PC-9 (cell line): Measurements from ENCODE around the gene SERPINI2. TPM values are rescaled to one million over a fixed set of nuclear protein-coding genes. Genes with fewer than 3 reads are reported as not detected.
"Not testable (repeated sequence)": the region's sequence is repeated elsewhere in the genome, so short reads cannot be mapped to it uniquely, and the experiment has no call there.

Experiments
- BruUV-seq: library from RNA; stranded (reverse); fragments of 400-500 nt; replicated peaks from 2 replicates; lab custom pipeline; 2021; lab: Mats Ljungman, UMichigan
- CTCF ChIA-PET: fragments of 300-600 bp; sonication (Branson Sonifier 250); formaldehyde crosslinking; loops from one replicate; lab custom pipeline; 2022; ENCODE audit warnings: antibody characterized with exemption; lab: Charles Lee
- POLR2A ChIA-PET: fragments of 300-600 bp; sonication (Branson Sonifier 250); formaldehyde crosslinking; loops from one replicate; lab custom pipeline; 2022; ENCODE audit warnings: antibody characterized with exemption; ENCODE audit not compliant: unreplicated experiment; lab: Charles Lee
- DNase-seq, 2 experiments: peaks; one replicate each; pipeline versions ENCODE4 v3.0.0 to v3.0.0-alpha.2; 2015 to 2022; ENCODE audit warnings: mixed read lengths in 1 of 2
- H2AFZ ChIP-seq: fragments of 200-600 bp; sonication (generic); 2 replicates; pipeline ENCODE4 v1.8.1; 2017; ENCODE audit warnings: antibody characterized with exemption
- H3F3A ChIP-seq: fragments of 200-600 bp; sonication (generic); 2 replicates; pipeline ENCODE4 v1.8.1; 2017; ENCODE audit warnings: antibody characterized with exemption, mild to moderate bottlenecking, low read depth; ENCODE audit not compliant: insufficient read depth
- H3K27ac ChIP-seq: fragments of 200-600 bp; sonication (generic); 2 replicates; pipeline ENCODE4 v1.6.1; 2016; ENCODE audit warnings: mixed run types
- H3K27me3 ChIP-seq: fragments of 200-600 bp; sonication (generic); 2 replicates; pipeline ENCODE4 v1.6.1; 2016; ENCODE audit warnings: low read depth, mixed run types; ENCODE audit not compliant: insufficient read depth
- H3K36me3 ChIP-seq: fragments of 200-600 bp; sonication (generic); 2 replicates; pipeline ENCODE4 v1.6.1; 2016; ENCODE audit warnings: low read depth, mixed run types
- H3K4me1 ChIP-seq: fragments of 200-600 bp; sonication (generic); replicated peaks from 2 replicates; pipeline ENCODE4 v1.6.1; 2016; ENCODE audit warnings: mixed run types; ENCODE audit not compliant: insufficient read depth
- H3K4me2 ChIP-seq: fragments of 200-600 bp; sonication (generic); 2 replicates; pipeline ENCODE4 v1.6.1; 2017; ENCODE audit warnings: mixed run types
- H3K4me3 ChIP-seq: fragments of 200-600 bp; sonication (generic); 2 replicates; pipeline ENCODE4 v1.6.1; 2016; ENCODE audit warnings: mixed run types
- H3K79me2 ChIP-seq: fragments of 200-600 bp; sonication (generic); 2 replicates; pipeline ENCODE4 v1.6.1; 2017; ENCODE audit warnings: low read depth, mixed run types
- H3K9me2 ChIP-seq: fragments of 200-600 bp; sonication (generic); 2 replicates; pipeline ENCODE4 v1.8.1; 2017; ENCODE audit warnings: mild to moderate bottlenecking; ENCODE audit not compliant: insufficient read depth
- H3K9me3 ChIP-seq: fragments of 200-600 bp; sonication (generic); 2 replicates; pipeline ENCODE4 v1.8.1; 2016; ENCODE audit warnings: low read depth; ENCODE audit not compliant: insufficient read depth
- H4K20me1 ChIP-seq: fragments of 200-600 bp; sonication (generic); 2 replicates; pipeline ENCODE4 v1.8.1; 2017; ENCODE audit not compliant: insufficient read depth
- EZH2 ChIP-seq: fragments of 200-600 bp; sonication (generic); IDR thresholded peaks from 2 replicates; pipeline ENCODE4 v1.8.0; 2017; ENCODE audit warnings: antibody characterized with exemption, low read depth
- intact Hi-C: fragments of 100-400 bp; cut with micrococcal nuclease; formaldehyde crosslinking; loops from one replicate; pipeline ENCODE4 v1.10.0; 2022; ENCODE audit not compliant: unreplicated experiment
- total RNA-seq: library from RNA; stranded (reverse); gene quantifications from 2 replicates; pipeline ENCODE4 v1.2.3, GENCODE V29; 2021
- TF ChIP-seq, protein P1 (sequence below): fragments of 200-600 bp; sonication (generic); conservative IDR thresholded peaks from 2 replicates; pipeline ENCODE4 v1.6.1; 2017; ENCODE audit warnings: mixed run types, antibody characterized with exemption, mild to moderate bottlenecking, moderate library complexity

SERPINI2 gene
- total RNA-seq, 1 experiment from 2014 or later, result not detected

DNA sequence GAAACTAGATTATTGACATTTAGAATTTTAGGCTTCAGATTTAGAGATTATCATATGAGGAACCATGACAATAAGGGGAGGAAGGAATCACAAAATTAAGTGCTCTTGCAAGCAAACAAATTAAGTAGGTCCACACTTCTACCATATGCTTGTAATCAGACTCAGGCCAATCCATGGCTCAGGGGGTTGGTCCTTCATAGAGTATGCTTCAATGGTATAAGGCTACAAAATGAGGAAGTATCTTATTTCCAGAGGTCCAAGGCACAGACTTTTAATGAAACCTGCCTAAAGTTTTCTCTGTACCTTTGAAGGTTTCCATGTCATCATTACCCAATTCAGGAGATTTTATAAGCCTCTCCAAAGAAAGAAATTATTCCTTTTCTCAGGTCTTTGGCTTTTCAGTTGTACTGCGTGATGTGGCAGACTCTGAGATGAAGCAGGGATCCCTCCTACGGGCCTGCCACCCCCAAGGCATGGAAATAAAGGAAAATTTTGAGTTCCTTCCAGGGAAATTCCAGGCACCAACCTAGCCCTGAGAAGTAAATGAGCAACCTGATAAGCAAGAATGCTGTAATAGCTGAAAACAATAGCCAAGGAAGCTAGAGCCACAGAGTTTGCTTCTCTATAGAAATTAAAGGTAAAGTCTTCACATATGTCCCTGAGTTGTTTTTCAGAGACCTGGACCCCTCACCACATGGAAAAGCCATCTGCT, 36.3 kb downstream of the SERPINI2 start:
- no peak for DNase-seq
- no peaks in the 10 kb centered on the region for H3K79me2 ChIP-seq
- H4K20me1 ChIP-seq, result no peaks in the 10 kb centered on the region
- ChIA-PET CTCF (no interaction called here), POLR2A (no interaction called here)
- H3K36me3 ChIP-seq, result no peaks in the 10 kb centered on the region
- no peaks in the 10 kb centered on the region for H3K9me3 ChIP-seq
- no peaks in the 10 kb centered on the region for H3F3A ChIP-seq
- no TSS peak for BruUV-seq
- no peaks in the 10 kb centered on the region for H3K27me3 ChIP-seq
- no peaks in the 10 kb centered on the region for H3K9me2 ChIP-seq
- TF ChIP-seq EZH2, result no peak
- TF ChIP-seq, protein P1, sequence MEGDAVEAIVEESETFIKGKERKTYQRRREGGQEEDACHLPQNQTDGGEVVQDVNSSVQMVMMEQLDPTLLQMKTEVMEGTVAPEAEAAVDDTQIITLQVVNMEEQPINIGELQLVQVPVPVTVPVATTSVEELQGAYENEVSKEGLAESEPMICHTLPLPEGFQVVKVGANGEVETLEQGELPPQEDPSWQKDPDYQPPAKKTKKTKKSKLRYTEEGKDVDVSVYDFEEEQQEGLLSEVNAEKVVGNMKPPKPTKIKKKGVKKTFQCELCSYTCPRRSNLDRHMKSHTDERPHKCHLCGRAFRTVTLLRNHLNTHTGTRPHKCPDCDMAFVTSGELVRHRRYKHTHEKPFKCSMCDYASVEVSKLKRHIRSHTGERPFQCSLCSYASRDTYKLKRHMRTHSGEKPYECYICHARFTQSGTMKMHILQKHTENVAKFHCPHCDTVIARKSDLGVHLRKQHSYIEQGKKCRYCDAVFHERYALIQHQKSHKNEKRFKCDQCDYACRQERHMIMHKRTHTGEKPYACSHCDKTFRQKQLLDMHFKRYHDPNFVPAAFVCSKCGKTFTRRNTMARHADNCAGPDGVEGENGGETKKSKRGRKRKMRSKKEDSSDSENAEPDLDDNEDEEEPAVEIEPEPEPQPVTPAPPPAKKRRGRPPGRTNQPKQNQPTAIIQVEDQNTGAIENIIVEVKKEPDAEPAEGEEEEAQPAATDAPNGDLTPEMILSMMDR, result no peak
- no peak overlapping the region for H3K27ac ChIP-seq
- no peaks in the 10 kb centered on the region for H3K4me1 ChIP-seq
- intact Hi-C loops, result no loop called here
- no peak overlapping the region for H3K4me2 ChIP-seq
- H3K4me3 ChIP-seq, result no peak overlapping the region
- no peak overlapping the region for H2AFZ ChIP-seq

DNA sequence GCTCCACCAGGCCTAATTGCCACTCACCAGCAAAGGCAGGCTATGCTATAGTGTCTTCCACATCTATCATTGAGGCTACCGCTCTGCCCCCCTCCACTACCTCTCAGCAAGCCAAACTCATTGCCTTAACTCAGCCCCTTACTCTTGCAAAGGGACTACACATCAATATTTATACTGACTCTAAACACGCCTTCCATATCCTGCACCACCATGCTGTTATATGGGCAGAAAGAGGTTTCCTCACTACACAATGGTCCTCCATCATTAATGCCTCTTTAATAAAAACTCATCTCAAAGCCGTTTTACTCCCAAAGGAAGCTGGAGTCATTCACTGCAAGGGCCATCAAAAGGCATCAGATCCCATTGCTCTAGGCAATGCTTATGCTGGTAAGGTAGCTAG, 46.9 kb downstream of the SERPINI2 start:
- intact Hi-C loops, H3K79me2 ChIP-seq, DNase-seq, H3K27ac ChIP-seq, BruUV-seq, POLR2A ChIA-PET, H3F3A ChIP-seq, H3K27me3 ChIP-seq, H3K9me3 ChIP-seq, H3K4me1 ChIP-seq, H3K9me2 ChIP-seq, CTCF ChIA-PET, H3K36me3 ChIP-seq, H3K4me3 ChIP-seq, H3K4me2 ChIP-seq, H4K20me1 ChIP-seq, H2AFZ ChIP-seq: not testable (repeated sequence)

- CTCF ChIA-PET, H3K9me3 ChIP-seq, intact Hi-C loops, H3K27me3 ChIP-seq, H3K27ac ChIP-seq, H3K79me2 ChIP-seq, H3F3A ChIP-seq, H4K20me1 ChIP-seq, H3K9me2 ChIP-seq, H3K36me3 ChIP-seq, H2AFZ ChIP-seq, BruUV-seq, DNase-seq, H3K4me1 ChIP-seq, H3K4me3 ChIP-seq, POLR2A ChIA-PET, H3K4me2 ChIP-seq: not testable (repeated sequence)
These were observed 51.4 kb downstream of the SERPINI2 start for GRCh38 chr3:167422396-167422795.

DNA sequence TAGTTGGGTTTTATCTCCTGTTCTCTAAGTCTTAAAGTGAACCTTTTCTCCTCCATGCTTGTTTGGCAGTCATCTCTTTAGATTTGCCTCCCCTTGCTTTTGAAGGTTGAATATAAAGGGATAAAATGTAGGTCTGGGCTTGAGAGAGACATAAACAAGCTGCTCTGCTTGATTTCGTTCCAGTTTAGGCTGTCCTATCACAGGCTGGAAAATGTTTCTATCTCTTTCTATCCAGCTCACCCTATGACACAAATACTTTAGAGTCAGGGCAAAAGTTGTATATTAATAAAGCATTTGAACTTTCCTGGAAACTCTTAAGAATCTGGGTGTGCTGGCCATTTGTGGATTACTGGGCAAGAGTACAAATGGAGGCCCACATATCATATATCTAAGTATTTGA, 64.2 kb downstream of the SERPINI2 start:
- Histone ChIP-seq H3K4me1 (no peaks in the 10 kb centered on the region), H2AFZ (no peak overlapping the region), H3K27me3 (no peaks in the 10 kb centered on the region), H3K36me3 (no peaks in the 10 kb centered on the region), H3K4me2 (no peak overlapping the region), H3K9me3 (no peaks in the 10 kb centered on the region), H3K79me2 (no peaks in the 10 kb centered on the region), H3K27ac (no peak overlapping the region), H3K9me2 (no peaks in the 10 kb centered on the region), H4K20me1 (no peaks in the 10 kb centered on the region), H3K4me3 (no peak overlapping the region), H3F3A (no peaks in the 10 kb centered on the region)
- POLR2A ChIA-PET, result no interaction called here
- intact Hi-C loops, result loop anchor here (5.0 kb wide), 1 partner anchor 323 kb away; the partner anchor contains the start of gene PDCD10
- CTCF ChIA-PET, result interaction anchor here (0.6 kb wide), 1 partner anchor 722 kb away, joined by 3 read pairs; no protein-coding TSS in a partner anchor
- no peak for DNase-seq
- TF ChIP-seq EZH2, result no peak
- TF ChIP-seq, protein P1, result no peak
- no TSS peak for BruUV-seq
